Esophagus muscularis mucosa (tissue), 4 donors: ENCODE data around the gene TEX2. TPM values are rescaled to one million over a fixed set of nuclear protein-coding genes. Genes with fewer than 3 reads are reported as not detected.
A peak's percentile ranks its signal among the peaks of the same experiment; 100 is the strongest.

ENCODE experiments used
- DNase-seq: peaks from one replicate; pipeline ENCODE4 v3.0.0-alpha.2; 2017; ENCODE audit errors: extremely low spot score
- H3K27ac ChIP-seq, 4 donors: fragments of 200-600 bp; sonication (generic); replicated peaks in 1 of 4; 1 replicate in 3 of 4; 2 replicates in 1 of 4; pipeline ENCODE4 v1.5.1; 2016 to 2019; ENCODE audit warnings: mild to moderate bottlenecking in 1 of 4
- H3K27me3 ChIP-seq, 4 donors: fragments of 200-600 bp; sonication (generic); one replicate each; pipeline versions ENCODE4 v1.5.1 to v1.6.0; 2016 to 2019
- H3K36me3 ChIP-seq, 4 donors: fragments of 200-600 bp; sonication (generic); one replicate each; pipeline ENCODE4 v1.5.1; 2016 to 2019
- H3K4me1 ChIP-seq, 4 donors: fragments of 200-600 bp; sonication (generic); one replicate each; pipeline ENCODE4 v1.5.1; 2016 to 2019
- H3K4me3 ChIP-seq, 4 donors: fragments of 200-600 bp; sonication (generic); 1 replicate in 2 of 4; 2 replicates in 2 of 4; pipeline ENCODE4 v1.5.1; 2016 to 2019; ENCODE audit warnings: mild to moderate bottlenecking in 4 of 4, moderate library complexity in 1 of 4
- H3K9me3 ChIP-seq, 4 donors: fragments of 200-600 bp; sonication (generic); 1 replicate in 3 of 4; 2 replicates in 1 of 4; pipeline ENCODE4 v1.5.1; 2016 to 2019
- CTCF ChIP-seq, 3 experiments: fragments of 200-600 bp in 2 of 3; fragments of 450-650 bp in 1 of 3; sonication (generic) in 2 of 3; IDR thresholded peaks; one replicate each; pipeline ENCODE4 v1.5.1; 2017 to 2019; ENCODE audit warnings: antibody characterized with exemption in 3 of 3, mild to moderate bottlenecking in 2 of 3, moderate library complexity in 1 of 3
- EP300 ChIP-seq: sonication (generic); formaldehyde crosslinking; IDR thresholded peaks from one replicate; pipeline ENCODE4 v1.6.1; 2017; ENCODE audit warnings: antibody characterized with exemption
- POLR2A ChIP-seq: fragments of 450-650 bp; IDR thresholded peaks from one replicate; pipeline ENCODE4 v1.6.1; 2017; ENCODE audit warnings: antibody characterized with exemption, moderate library complexity, mild to moderate bottlenecking, low read depth
- POLR2AphosphoS5 ChIP-seq, 2 donors: sonication (generic); formaldehyde crosslinking; IDR thresholded peaks; one replicate each; pipeline ENCODE4 v1.6.1; 2017; ENCODE audit warnings: antibody characterized with exemption in 2 of 2
- WGBS: methylation state at CpG from one replicate; pipeline ENCODE4 v1.1.5; 2018; 5-methylcytosine and 5-hydroxymethylcytosine counted together
- intact Hi-C: fragments of 100-400 bp; cut with DNase I; formaldehyde crosslinking; loops from one replicate; pipeline ENCODE4 v1.15.1; 2023
- total RNA-seq, 4 donors: library from RNA; depleted of rRNA; stranded (reverse); fragments of >200 nt; gene quantifications; one replicate each; pipeline versions ENCODE4 v1.1.0 to v1.2.1, GENCODE V29; 2016

The TEX2 gene
- total RNA-seq, 4 donors from 2014 or later, result 32.6 to 58.7 (median 46.1) TPM

GRCh38 chr17:64270885-64271284 is 7.8 kb upstream of the TEX2 start:
- H3K27ac ChIP-seq, result no peak overlapping the region
- WGBS, result 70% methylated on average over 6 of the region's 6 CpGs
- H3K27me3 ChIP-seq, result no peaks in the 10 kb centered on the region
- H3K4me1 ChIP-seq, result no peaks in the 10 kb centered on the region
- no peak for DNase-seq
- H3K36me3 ChIP-seq, result no peaks in the 10 kb centered on the region
- H3K4me3 ChIP-seq, result no peak overlapping the region
- TF ChIP-seq CTCF (IDR thresholded peaks at IDR 0.05) (no peak), POLR2AphosphoS5 (IDR thresholded peaks at IDR 0.05) (no peak), EP300 (no peak), POLR2A (no peak)
- H3K9me3 ChIP-seq, result peaks cover 0 to 5% (median 0%) of the 10 kb centered on the region in 4 donors
- intact Hi-C loops, result no loop called here

GRCh38 chr17:64269687-64270649 is 6.9 kb upstream of the TEX2 start:
- intact Hi-C loops, result no loop called here
- WGBS, result 77% methylated on average over 7 of the region's 7 CpGs
- no peaks in the 10 kb centered on the region for H3K27me3 ChIP-seq

GRCh38 chr17:64264891-64265290 is 1.8 kb upstream of the TEX2 start:
- WGBS, result 80% methylated on average over 2 of the region's 3 CpGs
- Histone ChIP-seq H3K4me3 (no peak overlapping the region), H3K9me3 (no peaks in the 10 kb centered on the region), H3K27me3 (no peaks in the 10 kb centered on the region), H3K4me1 (peaks cover 25 to 36% (median 31%) of the 10 kb centered on the region in 4 donors), H3K36me3 (no peaks in the 10 kb centered on the region), H3K27ac (no peak overlapping the region)
- TF ChIP-seq CTCF (IDR thresholded peaks at IDR 0.05) (no peak), POLR2A (no peak), POLR2AphosphoS5 (IDR thresholded peaks at IDR 0.05) (no peak), EP300 (no peak)
- no peak for DNase-seq
- intact Hi-C loops, result loop anchor here (5.0 kb wide), 1 partner anchor 118 kb away; no protein-coding TSS in a partner anchor

More at GRCh38 chr17:64269687-64270649, 6.9 kb upstream of the TEX2 start:
- no peak for DNase-seq
- no peak overlapping the region for H3K4me3 ChIP-seq
- TF ChIP-seq EP300 (no peak), POLR2AphosphoS5 (IDR thresholded peaks at IDR 0.05) (no peak), POLR2A (no peak), CTCF (IDR thresholded peaks at IDR 0.05) (no peak)
- H3K9me3 ChIP-seq, result peaks cover 0 to 5% (median 0%) of the 10 kb centered on the region in 4 donors
- no peaks in the 10 kb centered on the region for H3K4me1 ChIP-seq
- H3K36me3 ChIP-seq, result no peaks in the 10 kb centered on the region
- no peak overlapping the region for H3K27ac ChIP-seq

GRCh38 chr17:64262198-64262999 is 661 bp downstream of the TEX2 start:
- Histone ChIP-seq H3K9me3 (no peaks in the 10 kb centered on the region), H3K27me3 (no peaks in the 10 kb centered on the region), H3K27ac (peak overlapping the region; percentile 92 to 96 (median 96)), H3K4me3 (peak overlapping the region; percentile 95 to 99 (median 97)), H3K36me3 (no peaks in the 10 kb centered on the region), H3K4me1 (peaks cover 27 to 39% (median 38%) of the 10 kb centered on the region in 4 donors)
- intact Hi-C loops, result loop anchor here (5.0 kb wide), 1 partner anchor 115 kb away; no protein-coding TSS in a partner anchor
- WGBS, result 2% methylated on average over 38 of the region's 59 CpGs
- no peak for DNase-seq
- no peak for TF ChIP-seq EP300
- no peak for TF ChIP-seq CTCF (IDR thresholded peaks at IDR 0.05)
- TF ChIP-seq POLR2AphosphoS5 (IDR thresholded peaks at IDR 0.05), result no peak
- TF ChIP-seq POLR2A, result no peak
